COR-L47 (cell line): ENCODE data around the gene PTOV1.

Source experiments
- DNase-seq: peaks from one replicate; lab custom pipeline; 2025; lab: John Stamatoyannopoulos, UW

Gene PTOV1

GRCh38 chr19:49850487-49851342 lies at the start of gene PTOV1:
Gene PTOV1, plus strand, starts transcription at chr19:49851159.
- DNase-seq: peak; percentile 87

DNA sequence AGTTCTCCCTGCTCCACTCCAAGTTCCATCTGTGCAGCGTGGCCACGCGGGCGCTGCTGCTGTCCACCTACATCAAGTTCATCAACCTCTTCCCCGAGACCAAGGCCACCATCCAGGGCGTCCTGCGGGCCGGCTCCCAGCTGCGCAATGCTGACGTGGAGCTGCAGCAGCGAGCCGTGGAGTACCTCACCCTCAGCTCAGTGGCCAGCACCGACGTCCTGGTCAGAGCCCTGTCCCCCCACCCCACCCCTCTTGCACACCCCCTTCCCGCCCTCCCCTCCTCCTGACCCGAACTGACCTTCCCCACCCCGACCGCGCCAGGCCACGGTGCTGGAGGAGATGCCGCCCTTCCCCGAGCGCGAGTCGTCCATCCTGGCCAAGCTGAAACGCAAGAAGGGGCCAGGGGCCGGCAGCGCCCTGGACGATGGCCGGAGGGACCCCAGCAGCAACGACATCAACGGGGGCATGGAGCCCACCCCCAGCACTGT lies 49.5 kb upstream of the PTOV1 start:
- DNase-seq: no peak

DNA sequence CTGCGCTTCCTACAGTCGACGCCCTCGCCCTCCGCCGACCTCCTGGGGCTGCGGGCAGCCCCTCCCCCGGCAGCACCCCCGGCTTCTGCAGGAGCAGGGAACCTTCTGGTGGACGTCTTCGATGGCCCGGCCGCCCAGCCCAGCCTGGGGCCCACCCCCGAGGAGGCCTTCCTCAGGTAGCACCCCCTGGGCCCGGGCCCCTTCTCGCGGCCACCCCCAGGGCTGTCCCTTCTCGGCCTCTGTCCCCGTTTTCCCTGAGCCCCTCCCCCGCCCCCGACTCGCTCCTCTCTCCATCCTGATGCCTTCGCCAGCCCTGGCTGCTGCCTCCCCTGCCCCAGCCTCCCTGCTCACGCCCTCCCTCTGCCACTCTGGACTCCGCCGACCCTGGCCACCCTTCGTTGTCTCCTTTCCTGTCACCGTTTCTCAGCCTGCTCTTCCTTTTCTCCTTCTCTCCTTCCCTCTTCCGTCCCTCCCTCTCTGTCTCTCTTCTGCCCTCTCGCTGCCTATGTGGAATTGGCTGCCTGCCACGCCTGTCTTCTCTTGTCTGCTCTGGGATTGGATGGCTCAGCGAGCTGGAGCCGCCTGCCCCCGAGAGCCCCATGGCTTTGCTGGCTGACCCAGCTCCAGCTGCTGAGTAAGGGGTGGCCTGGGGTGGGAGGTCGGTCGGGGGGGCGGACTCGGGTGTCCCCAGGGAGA lies 48.8 kb upstream of the PTOV1 start:
- DNase-seq: no peak

DNA sequence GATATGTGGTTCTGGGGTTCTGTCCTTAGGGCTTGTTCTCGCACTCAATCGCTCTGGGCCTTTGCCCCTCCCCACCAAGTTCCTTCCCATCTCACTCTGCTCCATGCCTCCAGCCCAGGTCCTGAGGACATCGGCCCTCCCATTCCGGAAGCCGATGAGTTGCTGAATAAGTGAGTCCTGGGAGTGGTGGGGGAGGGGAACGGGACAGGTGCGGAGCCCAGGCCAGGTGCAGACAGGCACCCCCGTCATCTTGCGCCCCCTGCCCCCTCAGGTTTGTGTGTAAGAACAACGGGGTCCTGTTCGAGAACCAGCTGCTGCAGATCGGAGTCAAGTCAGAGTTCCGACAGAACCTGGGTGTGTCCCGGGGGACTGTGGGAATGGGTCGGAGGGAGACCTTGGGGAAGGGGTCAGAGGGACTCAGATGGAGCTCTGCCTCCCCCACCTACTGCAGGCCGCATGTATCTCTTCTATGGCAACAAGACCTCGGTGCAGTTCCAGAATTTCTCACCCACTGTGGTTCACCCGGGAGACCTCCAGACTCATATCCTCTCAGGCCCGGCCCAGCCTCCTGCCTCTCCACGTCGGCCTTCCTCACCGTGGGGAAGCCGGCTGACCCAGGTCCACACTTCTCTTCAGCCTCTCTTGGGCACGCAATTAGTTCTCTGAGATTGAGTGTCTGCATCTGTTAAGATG lies 48.0 kb upstream of the PTOV1 start:
- DNase-seq: no peak

- no peak for DNase-seq
Observed at GRCh38 chr19:49803529-49803856, 47.5 kb upstream of the PTOV1 start.

- no peak for DNase-seq
Observed at GRCh38 chr19:49805822-49806619, 44.9 kb upstream of the PTOV1 start.

DNA sequence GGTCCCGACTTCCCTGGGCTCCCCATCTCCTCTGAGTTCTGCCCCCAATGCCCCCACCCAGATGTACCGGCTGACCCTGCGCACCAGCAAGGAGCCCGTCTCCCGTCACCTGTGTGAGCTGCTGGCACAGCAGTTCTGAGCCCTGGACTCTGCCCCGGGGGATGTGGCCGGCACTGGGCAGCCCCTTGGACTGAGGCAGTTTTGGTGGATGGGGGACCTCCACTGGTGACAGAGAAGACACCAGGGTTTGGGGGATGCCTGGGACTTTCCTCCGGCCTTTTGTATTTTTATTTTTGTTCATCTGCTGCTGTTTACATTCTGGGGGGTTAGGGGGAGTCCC lies 44.4 kb upstream of the PTOV1 start:
- DNase-seq: no peak

DNA sequence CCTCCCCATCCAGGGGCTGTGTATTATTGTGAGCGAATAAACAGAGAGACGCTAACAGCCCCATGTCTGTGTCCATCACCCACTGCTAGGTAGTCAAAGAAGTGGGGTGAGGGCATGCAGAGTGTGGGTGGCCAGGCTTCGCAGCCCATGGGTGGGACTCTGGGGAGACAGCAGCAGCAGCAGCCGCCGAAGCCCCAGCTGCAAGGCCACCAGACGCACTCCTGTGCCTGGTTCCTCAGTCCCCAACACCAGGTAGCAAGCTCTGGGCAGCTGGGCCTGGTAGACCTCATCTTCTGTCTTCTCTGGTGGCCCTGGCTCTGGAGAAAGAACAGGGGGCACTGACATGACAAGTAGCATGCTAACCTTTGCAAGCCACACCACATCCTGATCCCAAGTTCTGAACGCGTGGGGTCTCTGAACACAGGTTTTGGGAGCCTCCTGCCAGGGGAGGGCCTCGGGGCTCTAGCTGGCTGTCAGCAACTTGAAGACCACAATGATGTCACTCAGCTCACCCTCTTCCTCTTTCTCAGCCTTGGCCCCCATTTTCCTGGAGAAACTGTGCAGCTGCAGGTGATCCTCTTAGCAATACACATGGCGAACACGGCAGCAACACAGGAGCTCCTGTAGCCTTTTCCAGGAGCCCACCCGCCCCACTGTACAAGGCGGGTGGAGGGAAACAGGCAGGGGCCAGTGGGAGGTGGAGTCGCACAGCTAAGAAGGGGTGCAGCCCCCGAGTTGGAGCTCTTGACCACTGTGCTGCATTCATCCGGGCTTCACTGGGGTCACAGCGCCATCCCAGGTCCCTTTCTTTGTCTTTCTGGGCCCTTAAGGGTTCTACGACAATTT lies 43.7 kb upstream of the PTOV1 start:
- DNase-seq: no peak

DNA sequence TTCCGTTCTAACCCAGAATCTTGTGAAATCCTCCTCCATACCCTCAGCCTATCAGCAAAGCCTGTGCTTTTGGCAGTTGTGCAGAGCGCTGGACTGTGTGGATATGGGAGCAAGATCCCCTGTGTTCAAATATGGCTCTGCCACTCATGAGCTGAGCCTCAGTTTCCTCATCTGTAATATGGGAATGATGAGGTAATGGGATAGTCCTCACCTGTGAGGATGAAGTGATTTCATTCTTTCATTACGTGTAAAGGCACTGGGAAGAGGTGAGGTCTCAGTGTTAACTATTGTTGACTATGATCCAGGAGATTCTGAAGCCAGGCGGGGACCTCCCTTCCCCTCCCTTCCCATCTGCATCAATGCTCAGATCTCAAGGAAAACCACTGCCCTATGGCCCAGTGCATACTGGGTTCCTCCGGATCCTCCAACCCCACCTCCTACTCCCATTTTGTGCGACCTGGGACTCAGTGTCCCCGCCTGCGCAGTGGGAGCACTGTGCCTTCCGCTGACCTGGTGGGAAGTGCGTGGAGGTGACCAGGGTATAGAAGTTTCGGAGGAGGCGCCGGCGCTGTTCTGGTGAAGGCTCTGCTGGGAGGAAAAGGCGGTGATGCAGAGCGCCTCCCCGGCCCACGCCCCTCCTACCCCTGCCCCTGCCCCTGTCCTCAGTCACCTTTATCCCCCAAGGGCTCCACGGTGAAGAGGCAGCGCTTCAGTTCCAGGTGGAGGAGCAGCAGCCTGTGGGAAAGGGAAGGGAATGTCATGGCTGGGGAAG lies 42.9 kb upstream of the PTOV1 start:
- DNase-seq: no peak

DNA sequence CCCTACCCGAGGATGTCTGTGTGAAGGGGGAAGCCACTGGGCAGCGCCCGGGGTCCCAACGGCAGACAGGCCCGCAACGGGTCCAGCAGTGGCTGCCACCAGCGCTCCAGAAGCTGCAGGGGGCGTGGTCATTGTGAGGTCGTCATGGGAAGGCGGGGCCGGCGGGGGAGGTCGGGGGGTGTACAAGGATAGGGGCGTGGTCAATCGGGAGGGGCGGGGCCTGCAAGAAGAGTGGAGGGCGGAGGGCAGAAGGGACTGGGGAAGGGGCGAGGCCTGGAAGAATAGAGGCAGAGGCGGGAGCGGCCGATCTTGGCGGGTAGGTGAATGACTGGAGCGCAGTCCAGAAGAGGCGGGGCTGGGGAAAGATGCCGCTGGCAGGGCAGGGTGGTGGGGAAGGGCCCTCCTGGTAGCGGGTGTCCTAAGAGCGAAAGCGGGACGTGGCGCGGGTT lies 42.2 kb upstream of the PTOV1 start:
- DNase-seq: no peak

DNA sequence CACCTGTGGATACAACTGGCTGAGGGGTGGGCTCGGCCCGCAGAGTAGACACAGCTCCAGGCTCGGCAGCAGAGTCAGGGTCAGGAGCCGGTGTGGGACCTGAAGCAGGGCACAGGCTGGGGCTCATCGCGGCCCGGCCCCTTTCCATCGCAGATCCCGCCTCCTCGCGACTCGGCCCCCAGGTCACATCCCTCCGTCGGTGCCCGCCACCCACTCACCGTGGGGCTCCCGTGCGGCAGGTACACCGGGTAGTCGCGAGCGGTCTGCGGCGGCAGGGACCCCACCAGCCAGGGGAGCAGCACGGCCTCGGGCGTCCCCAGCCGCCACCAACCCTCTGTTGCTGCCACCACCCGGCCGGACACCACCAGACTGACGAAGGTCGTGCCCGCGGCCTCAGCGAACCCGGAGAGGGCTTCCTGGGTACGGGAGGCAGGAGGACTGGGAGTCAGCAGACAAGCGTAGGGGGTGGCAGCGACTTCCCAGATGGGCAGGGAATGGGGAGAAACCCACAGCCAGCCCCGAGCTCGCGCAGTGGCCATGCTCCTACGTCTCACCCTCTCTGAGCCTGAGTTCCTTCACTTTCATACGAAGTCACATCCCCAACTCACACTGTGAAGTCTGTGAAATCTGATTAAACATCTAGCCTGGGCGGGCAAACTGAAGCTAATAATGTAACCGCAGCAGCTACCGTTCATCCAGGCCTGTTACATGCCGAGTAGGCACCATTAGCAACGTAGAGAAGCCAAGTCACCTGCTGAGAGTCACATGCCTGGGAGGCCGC lies 41.6 kb upstream of the PTOV1 start:
- DNase-seq: no peak

DNA sequence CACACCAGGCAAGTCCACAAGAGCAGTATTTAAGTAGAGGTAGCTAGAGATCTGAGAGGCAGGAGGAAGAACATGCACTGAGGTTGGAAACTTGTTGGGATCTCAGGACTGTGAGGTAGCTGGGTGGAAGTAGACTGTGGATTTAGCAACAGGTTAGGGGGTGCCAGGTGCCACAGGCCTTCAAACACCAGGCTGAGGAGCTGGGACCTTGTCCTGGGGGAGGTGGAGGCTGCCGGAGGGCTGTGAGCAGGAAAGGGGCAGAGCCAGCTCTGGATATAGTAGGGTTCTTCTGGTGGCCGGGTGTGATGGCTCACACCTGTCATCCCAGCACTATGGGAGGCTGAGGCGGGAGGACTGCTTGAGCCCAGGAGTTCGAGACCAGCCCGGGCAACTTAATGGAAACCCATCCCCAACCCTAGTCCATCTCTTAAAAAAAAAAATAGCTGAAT lies 41.0 kb upstream of the PTOV1 start:
- no peak for DNase-seq

- no peak for DNase-seq
Observed at GRCh38 chr19:49811328-49811727, 39.6 kb upstream of the PTOV1 start.

DNA sequence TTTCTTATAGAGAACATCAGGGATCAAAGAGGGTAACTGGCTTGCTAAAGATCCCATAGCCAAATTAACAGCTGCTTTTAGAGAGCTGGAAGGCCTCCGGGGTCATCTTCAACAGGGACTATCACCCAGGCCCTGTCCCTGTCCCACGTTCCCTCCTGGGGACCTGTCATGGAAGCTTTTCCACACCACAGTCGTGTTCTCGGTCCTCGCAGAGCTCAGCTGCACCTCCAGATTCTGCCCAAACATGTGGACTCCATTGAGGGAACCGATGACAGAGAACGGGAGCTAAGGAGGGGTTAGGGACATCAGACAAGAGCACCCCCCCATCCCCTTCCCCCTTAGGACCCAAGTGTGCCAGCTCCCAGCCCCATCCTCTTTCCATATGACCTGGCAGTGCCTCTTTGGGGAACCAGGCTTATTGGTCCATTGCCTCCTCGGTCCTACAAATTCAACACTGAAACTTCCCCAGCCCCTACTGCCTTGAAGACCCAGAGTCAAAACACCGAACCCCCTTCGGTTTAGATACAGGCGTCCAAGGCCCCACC lies 38.4 kb upstream of the PTOV1 start:
- no peak for DNase-seq

DNA sequence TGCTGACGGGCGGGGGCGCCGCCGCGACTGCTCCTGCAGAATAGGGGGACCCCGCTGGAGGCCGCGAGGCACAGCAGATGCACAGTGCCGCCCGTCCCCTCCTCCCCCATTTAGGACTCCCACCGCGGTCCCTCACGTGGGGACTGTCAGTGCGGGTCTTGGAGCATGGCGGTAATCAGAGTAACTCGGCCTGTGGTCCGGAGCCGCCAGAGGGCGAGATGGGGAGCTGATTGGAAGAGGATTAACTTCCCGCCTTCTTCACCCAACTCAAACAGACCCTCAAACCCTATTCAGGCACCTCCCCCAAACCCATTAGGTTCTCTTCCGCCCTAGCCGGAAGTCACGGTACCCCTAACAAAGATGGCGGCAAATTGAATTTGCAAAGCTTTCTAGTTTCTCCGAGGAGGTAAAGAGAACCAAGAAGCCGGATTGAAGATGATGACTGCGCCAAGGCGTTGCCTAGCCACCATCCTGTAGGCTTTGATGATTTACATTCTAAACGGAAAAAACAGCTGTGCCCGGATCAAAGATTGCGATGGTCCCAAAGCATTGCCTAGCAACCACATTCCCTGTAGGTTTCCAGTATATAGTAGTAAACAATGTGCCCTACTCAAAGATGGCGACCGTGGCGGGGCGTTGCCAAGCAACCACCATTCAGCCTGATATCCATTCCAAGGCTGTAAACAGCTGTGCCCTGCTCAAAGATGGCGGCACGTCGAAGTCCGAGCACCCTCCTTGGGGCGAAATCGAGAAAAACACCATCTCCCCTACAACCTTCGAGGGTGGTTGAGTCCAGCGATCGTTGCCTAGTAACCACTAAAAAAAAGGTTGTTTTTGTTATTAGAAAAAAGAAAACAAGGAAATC lies 37.7 kb upstream of the PTOV1 start, which contains the start of gene FUZ:
Gene FUZ (minus strand): TSS at position 296 of the 865 bp plus-strand sequence. CDS start 186 bp downstream, at position 110.
- DNase-seq: peak; percentile 98

GRCh38 chr19:49814010-49814409 lies 36.9 kb upstream of the PTOV1 start:
- DNase-seq: no peak

DNA sequence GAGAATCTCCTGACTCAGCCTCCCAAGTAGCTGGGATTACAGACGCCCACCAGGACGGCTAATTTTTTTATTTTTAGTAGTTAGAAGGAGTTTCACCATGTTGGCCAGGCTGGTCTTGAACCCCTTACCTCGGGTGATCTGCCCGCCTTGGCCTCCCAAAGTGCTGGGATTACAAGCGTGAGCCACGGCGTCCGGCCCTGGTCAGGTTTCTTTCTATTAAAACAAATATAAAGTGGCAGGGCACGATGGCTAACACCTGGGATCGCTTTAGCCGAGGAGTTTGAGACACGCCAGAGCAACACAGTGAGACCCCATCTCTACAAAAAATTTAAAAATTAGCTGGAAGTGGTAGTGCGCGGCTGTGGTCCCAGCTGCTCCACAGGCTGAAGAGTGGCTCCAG lies 34.4 kb upstream of the PTOV1 start:
- DNase-seq: no peak
